Astrocyte (in vitro differentiated cells and primary cell): ENCODE data around the gene EDNRA.

Experiments used
- CTCF ChIP-seq: IDR thresholded peaks from 2 replicates; pipeline ENCODE4 v1.5.1; 2011; ENCODE audit warnings: low read depth, mild to moderate bottlenecking, inconsistent platforms, low read length, moderate library complexity; ENCODE audit not compliant: insufficient read depth
- EZH2 ChIP-seq: IDR thresholded peaks from 2 replicates; pipeline ENCODE4 v1.6.1; 2012; ENCODE audit warnings: mild to moderate bottlenecking, low read length, inconsistent platforms; ENCODE audit not compliant: insufficient read depth

- no peak for TF ChIP-seq CTCF
- no peak for TF ChIP-seq EZH2
Measured at GRCh38 chr4:147493307-147493706, 12.4 kb downstream of the EDNRA start.
